SIG-M5 treated with dmso at 0.1 percent for 504 hours (cell line): Measurements from ENCODE around the gene CASP6.
A peak's percentile ranks its signal among the peaks of the same experiment; 100 is the strongest.

Experiments
- DNase-seq: peaks from one replicate; lab custom pipeline; 2025; ENCODE audit not compliant: unreplicated experiment; lab: John Stamatoyannopoulos, UW

The CASP6 gene

GRCh38 chr4:109702950-109703663 is at the start of gene CASP6:
Gene CASP6 (minus strand): TSS chr4:109703445. CDS start chr4:109703395, 50 bp downstream.
- peak; percentile 66 for DNase-seq

- DNase-seq = peak; percentile 26
Observed at GRCh38 chr4:109752525-109752924, 49.3 kb upstream of the CASP6 start.

GRCh38 chr4:109751852-109752251 is 48.6 kb upstream of the CASP6 start:
- no peak for DNase-seq

GRCh38 chr4:109750652-109751244 is 47.5 kb upstream of the CASP6 start:
- DNase-seq = no peak

GRCh38 chr4:109749388-109750082 is 46.3 kb upstream of the CASP6 start:
- no peak for DNase-seq

- no peak for DNase-seq
Observed at GRCh38 chr4:109748114-109748513, 44.9 kb upstream of the CASP6 start.

- DNase-seq = no peak
Observed at GRCh38 chr4:109746728-109747127, 43.5 kb upstream of the CASP6 start.

- no peak for DNase-seq
Observed at GRCh38 chr4:109745830-109746229, 42.6 kb upstream of the CASP6 start.

GRCh38 chr4:109739547-109739946 is 36.3 kb upstream of the CASP6 start:
- no peak for DNase-seq

GRCh38 chr4:109738104-109738872 is 35.0 kb upstream of the CASP6 start:
- no peak for DNase-seq

GRCh38 chr4:109735566-109736365 is 32.5 kb upstream of the CASP6 start:
- DNase-seq = no peak

- DNase-seq = no peak
Observed at GRCh38 chr4:109733728-109734127, 30.5 kb upstream of the CASP6 start.

- no peak for DNase-seq
Observed at GRCh38 chr4:109730619-109731545, 27.6 kb upstream of the CASP6 start.

GRCh38 chr4:109729718-109730618 is 26.7 kb upstream of the CASP6 start, which contains the start of gene PLA2G12A:
Gene PLA2G12A (minus strand): TSS chr4:109730070. CDS start chr4:109729809, 261 bp downstream.
- peak; percentile 51 for DNase-seq

GRCh38 chr4:109729117-109729717 is 26.0 kb upstream of the CASP6 start:
- DNase-seq = peak; percentile 8

GRCh38 chr4:109728385-109728784 is 25.1 kb upstream of the CASP6 start:
- DNase-seq = no peak

- DNase-seq = no peak
Observed at GRCh38 chr4:109723110-109723509, 19.9 kb upstream of the CASP6 start.

- no peak for DNase-seq
Observed at GRCh38 chr4:109722357-109722756, 19.1 kb upstream of the CASP6 start.
